Mesendoderm (in vitro differentiated cells): ENCODE results near the gene SPECC1.

Source experiments
- DNase-seq: peaks from one replicate; pipeline ENCODE4 v3.0.0; 2013
- H2AK5ac ChIP-seq: 2 replicates; pipeline ENCODE4 v1.6.1; 2013; ENCODE audit warnings: low read length, inconsistent platforms
- H2BK120ac ChIP-seq: 2 replicates; pipeline ENCODE4 v1.6.1; 2013; ENCODE audit warnings: low read depth, mild to moderate bottlenecking, low read length, moderate library complexity, mixed read lengths
- H2BK15ac ChIP-seq: replicated peaks from 2 replicates; pipeline ENCODE4 v1.6.1; 2013; ENCODE audit warnings: low read depth, mild to moderate bottlenecking, moderate library complexity
- H2BK5ac ChIP-seq: 2 replicates; pipeline ENCODE4 v1.6.1; 2013; ENCODE audit warnings: low read length, inconsistent platforms
- H3K18ac ChIP-seq: 2 replicates; pipeline ENCODE4 v1.6.1; 2013; ENCODE audit warnings: mild to moderate bottlenecking, low read length, mixed read lengths
- H3K23ac ChIP-seq: one replicate; pipeline ENCODE4 v1.6.1; 2013; ENCODE audit warnings: low read length
- H3K27ac ChIP-seq: 2 replicates; pipeline ENCODE4 v1.5.1; 2013; ENCODE audit warnings: low read depth, mild to moderate bottlenecking, inconsistent platforms, low read length, moderate library complexity
- H3K27me3 ChIP-seq: 2 replicates; pipeline ENCODE4 v1.6.1; 2013; ENCODE audit warnings: low read length, control low read depth, mild to moderate bottlenecking, inconsistent platforms; ENCODE audit not compliant: insufficient read depth, poor library complexity
- H3K36me3 ChIP-seq: 2 replicates; pipeline ENCODE4 v1.6.1; 2013; ENCODE audit warnings: low read length, inconsistent platforms; ENCODE audit not compliant: control insufficient read depth, insufficient read depth
- H3K4ac ChIP-seq: one replicate; pipeline ENCODE4 v1.6.1; 2013; ENCODE audit warnings: low read depth, mild to moderate bottlenecking, low read length, moderate library complexity
- H3K4me1 ChIP-seq: 2 replicates; pipeline ENCODE4 v1.6.1; 2013; ENCODE audit warnings: low read depth, low read length, inconsistent platforms; ENCODE audit not compliant: control insufficient read depth
- H3K4me2 ChIP-seq: 2 replicates; pipeline ENCODE4 v1.6.1; 2013; ENCODE audit warnings: low read length
- H3K4me3 ChIP-seq: 2 replicates; pipeline ENCODE4 v1.5.1; 2013; ENCODE audit warnings: mild to moderate bottlenecking, low read length
- H3K56ac ChIP-seq: one replicate; pipeline ENCODE4 v1.6.1; 2013; ENCODE audit warnings: low read length
- H3K79me1 ChIP-seq: 2 replicates; pipeline ENCODE4 v1.6.1; 2013; ENCODE audit warnings: low read length, inconsistent platforms
- H3K79me2 ChIP-seq: 2 replicates; pipeline ENCODE4 v1.6.1; 2013; ENCODE audit warnings: mild to moderate bottlenecking, low read length; ENCODE audit not compliant: control insufficient read depth, insufficient read depth
- H3K9ac ChIP-seq: 2 replicates; pipeline ENCODE4 v1.6.1; 2013; ENCODE audit warnings: low read length, inconsistent platforms
- H4K5ac ChIP-seq: one replicate; pipeline ENCODE4 v1.6.1; 2013; ENCODE audit warnings: low read length
- H4K8ac ChIP-seq: one replicate; pipeline ENCODE4 v1.6.1; 2013; ENCODE audit warnings: low read depth, mild to moderate bottlenecking, control low read depth, low read length, moderate library complexity
- WGBS: extraction: QIAGEN DNeasy Blood & Tissue Kit; methylation state at CpG from one replicate; pipeline ENCODE4 v1.1.7; 2013; ENCODE audit warnings: low lambda C conversion rate, missing lambda C conversion rate; ENCODE audit not compliant: insufficient coverage; ENCODE audit errors: extremely low coverage; 5-methylcytosine and 5-hydroxymethylcytosine counted together

Gene SPECC1

GRCh38 chr17:20278805-20279204, 269.6 kb downstream of the SPECC1 start:
- Histone ChIP-seq H3K79me2 (no peaks in the 10 kb centered on the region), H3K4me3 (no peak overlapping the region), H3K27me3 (no peaks in the 10 kb centered on the region), H2AK5ac (no peak overlapping the region), H3K4ac (no peak overlapping the region), H2BK120ac (no peak overlapping the region), H2BK5ac (no peak overlapping the region), H3K4me1 (no peaks in the 10 kb centered on the region), H3K4me2 (no peak overlapping the region), H3K23ac (no peak overlapping the region), H2BK15ac (no peak overlapping the region), H3K27ac (no peak overlapping the region), H3K18ac (no peak overlapping the region), H3K56ac (no peak overlapping the region), H3K36me3 (no peaks in the 10 kb centered on the region), H3K79me1 (no peaks in the 10 kb centered on the region), H4K5ac (no peak overlapping the region), H3K9ac (no peak overlapping the region), H4K8ac (no peak overlapping the region)
- DNase-seq, result peak; percentile 25
- no CpG with 5 or more reads among the region's 1 CpG for WGBS

GRCh38 chr17:20279631-20280030, 270.5 kb downstream of the SPECC1 start:
- H3K79me2 ChIP-seq, result no peaks in the 10 kb centered on the region
- no peak overlapping the region for H4K8ac ChIP-seq
- no peak overlapping the region for H2BK5ac ChIP-seq
- H3K18ac ChIP-seq, result no peak overlapping the region
- H3K27ac ChIP-seq, result no peak overlapping the region
- no peak overlapping the region for H3K4ac ChIP-seq
- H3K36me3 ChIP-seq, result no peaks in the 10 kb centered on the region
- no peak overlapping the region for H3K4me3 ChIP-seq
- no peak for DNase-seq
- no peak overlapping the region for H3K9ac ChIP-seq
- no peaks in the 10 kb centered on the region for H3K27me3 ChIP-seq
- H3K23ac ChIP-seq, result no peak overlapping the region
- H4K5ac ChIP-seq, result no peak overlapping the region
- no peak overlapping the region for H2BK120ac ChIP-seq
- WGBS, result no CpG with 5 or more reads among the region's 3 CpGs
- H2BK15ac ChIP-seq, result no peak overlapping the region
- no peak overlapping the region for H3K56ac ChIP-seq
- no peak overlapping the region for H3K4me2 ChIP-seq
- no peaks in the 10 kb centered on the region for H3K4me1 ChIP-seq
- no peak overlapping the region for H2AK5ac ChIP-seq
- H3K79me1 ChIP-seq, result no peaks in the 10 kb centered on the region

- Histone ChIP-seq H3K9ac (no peak overlapping the region), H4K5ac (no peak overlapping the region), H3K4me3 (no peak overlapping the region), H2BK15ac (no peak overlapping the region), H3K23ac (no peak overlapping the region), H3K4me2 (no peak overlapping the region), H2BK120ac (no peak overlapping the region), H3K79me1 (no peaks in the 10 kb centered on the region), H3K4me1 (no peaks in the 10 kb centered on the region), H3K27ac (no peak overlapping the region), H3K27me3 (no peaks in the 10 kb centered on the region), H3K56ac (no peak overlapping the region), H3K4ac (no peak overlapping the region), H2BK5ac (no peak overlapping the region), H2AK5ac (no peak overlapping the region), H3K79me2 (no peaks in the 10 kb centered on the region), H4K8ac (no peak overlapping the region), H3K36me3 (no peaks in the 10 kb centered on the region), H3K18ac (no peak overlapping the region)
- WGBS, result no CpG with 5 or more reads among the region's 6 CpGs
- no peak for DNase-seq
Measured at GRCh38 chr17:20280051-20280450, 270.9 kb downstream of the SPECC1 start.

- Histone ChIP-seq H3K23ac (no peak overlapping the region), H2BK15ac (no peak overlapping the region), H3K4me3 (no peak overlapping the region), H3K27ac (no peak overlapping the region), H3K4me2 (no peak overlapping the region), H3K36me3 (no peaks in the 10 kb centered on the region), H3K56ac (no peak overlapping the region), H2AK5ac (no peak overlapping the region), H4K5ac (no peak overlapping the region), H2BK120ac (no peak overlapping the region), H3K4ac (no peak overlapping the region), H2BK5ac (no peak overlapping the region), H3K27me3 (no peaks in the 10 kb centered on the region), H3K79me1 (no peaks in the 10 kb centered on the region), H3K9ac (no peak overlapping the region), H3K18ac (no peak overlapping the region), H4K8ac (no peak overlapping the region), H3K79me2 (no peaks in the 10 kb centered on the region), H3K4me1 (no peaks in the 10 kb centered on the region)
- no peak for DNase-seq
- no CpG with 5 or more reads among the region's 10 CpGs for WGBS
Measured at GRCh38 chr17:20280851-20281250, 271.7 kb downstream of the SPECC1 start.

- no peaks in the 10 kb centered on the region for H3K79me2 ChIP-seq
- no peak overlapping the region for H3K56ac ChIP-seq
- no peak overlapping the region for H3K4me2 ChIP-seq
- no peak overlapping the region for H4K8ac ChIP-seq
- H2BK15ac ChIP-seq, result no peak overlapping the region
- no peak overlapping the region for H3K27ac ChIP-seq
- H2AK5ac ChIP-seq, result no peak overlapping the region
- no peak overlapping the region for H3K9ac ChIP-seq
- no peak overlapping the region for H3K18ac ChIP-seq
- no peak overlapping the region for H3K4me3 ChIP-seq
- no peaks in the 10 kb centered on the region for H3K79me1 ChIP-seq
- H2BK120ac ChIP-seq, result no peak overlapping the region
- H4K5ac ChIP-seq, result no peak overlapping the region
- no peak for DNase-seq
- WGBS, result no CpG with 5 or more reads among the region's 11 CpGs
- no peak overlapping the region for H2BK5ac ChIP-seq
- no peaks in the 10 kb centered on the region for H3K4me1 ChIP-seq
- no peak overlapping the region for H3K23ac ChIP-seq
- no peak overlapping the region for H3K4ac ChIP-seq
- H3K27me3 ChIP-seq, result no peaks in the 10 kb centered on the region
- no peaks in the 10 kb centered on the region for H3K36me3 ChIP-seq
Measured at GRCh38 chr17:20281860-20282259, 272.7 kb downstream of the SPECC1 start.

GRCh38 chr17:20282526-20283308, 273.6 kb downstream of the SPECC1 start:
- H3K4me2 ChIP-seq, result no peak overlapping the region
- no peak overlapping the region for H3K56ac ChIP-seq
- H2BK15ac ChIP-seq, result no peak overlapping the region
- H3K27ac ChIP-seq, result no peak overlapping the region
- H3K18ac ChIP-seq, result no peak overlapping the region
- H2BK5ac ChIP-seq, result no peak overlapping the region
- no peak overlapping the region for H2AK5ac ChIP-seq
- no peak for DNase-seq
- no peaks in the 10 kb centered on the region for H3K36me3 ChIP-seq
- H3K4me3 ChIP-seq, result no peak overlapping the region
- WGBS, result no CpG with 5 or more reads among the region's 9 CpGs
- no peak overlapping the region for H2BK120ac ChIP-seq
- H3K4me1 ChIP-seq, result no peaks in the 10 kb centered on the region
- H4K5ac ChIP-seq, result no peak overlapping the region
- no peak overlapping the region for H3K23ac ChIP-seq
- H3K27me3 ChIP-seq, result no peaks in the 10 kb centered on the region
- H3K4ac ChIP-seq, result no peak overlapping the region
- H3K79me2 ChIP-seq, result no peaks in the 10 kb centered on the region
- no peak overlapping the region for H4K8ac ChIP-seq
- H3K79me1 ChIP-seq, result no peaks in the 10 kb centered on the region
- H3K9ac ChIP-seq, result no peak overlapping the region
